BJ (cell line): Measurements from ENCODE around the gene SYTL5. TPM values are rescaled to one million over a fixed set of nuclear protein-coding genes. Genes with fewer than 3 reads are reported as not detected.

ENCODE experiments used
- CTCF ChIA-PET: fragments of 350-600 bp; formaldehyde crosslinking; extraction: SDS; loops from one replicate; lab custom pipeline; 2021; ENCODE audit warnings: antibody characterized with exemption, inconsistent platforms; lab: Yijun Ruan, JAX
- POLR2A ChIA-PET: fragments of 300-600 bp; sonication (Branson Sonifier 250); formaldehyde crosslinking; extraction: SDS; loops from one replicate; lab custom pipeline; 2021; ENCODE audit warnings: antibody characterized with exemption; lab: Charles Lee
- DNase-seq: peaks from one replicate; pipeline ENCODE4 v3.0.0-alpha.2; 2011; ENCODE audit warnings: low read depth
- H3K27me3 ChIP-seq: 2 replicates; pipeline ENCODE4 v1.6.0; 2011; ENCODE audit warnings: low read length; ENCODE audit not compliant: control insufficient read depth, insufficient read depth
- H3K36me3 ChIP-seq: 2 replicates; pipeline ENCODE4 v1.5.1; 2011; ENCODE audit warnings: low read length; ENCODE audit not compliant: control insufficient read depth, insufficient read depth
- H3K4me3 ChIP-seq: 2 replicates; pipeline ENCODE4 v1.5.1; 2011; ENCODE audit warnings: low read depth, mild to moderate bottlenecking, control low read depth, low read length
- polyA plus RNA-seq: library from polyadenylated mRNA; depleted of rRNA; stranded (reverse); fragments of >200 nt; gene quantifications from 2 replicates; pipeline ENCODE4 v1.2.3, GENCODE V29; 2011
- TF ChIP-seq, protein P1 (sequence below): IDR thresholded peaks from 2 replicates; pipeline ENCODE4 v1.5.1; 2011; ENCODE audit warnings: low read depth, mild to moderate bottlenecking, control low read depth, inconsistent platforms, low read length, moderate library complexity; ENCODE audit not compliant: insufficient read depth

Gene SYTL5
- polyA plus RNA-seq, 1 experiment: 0.48 TPM

DNA sequence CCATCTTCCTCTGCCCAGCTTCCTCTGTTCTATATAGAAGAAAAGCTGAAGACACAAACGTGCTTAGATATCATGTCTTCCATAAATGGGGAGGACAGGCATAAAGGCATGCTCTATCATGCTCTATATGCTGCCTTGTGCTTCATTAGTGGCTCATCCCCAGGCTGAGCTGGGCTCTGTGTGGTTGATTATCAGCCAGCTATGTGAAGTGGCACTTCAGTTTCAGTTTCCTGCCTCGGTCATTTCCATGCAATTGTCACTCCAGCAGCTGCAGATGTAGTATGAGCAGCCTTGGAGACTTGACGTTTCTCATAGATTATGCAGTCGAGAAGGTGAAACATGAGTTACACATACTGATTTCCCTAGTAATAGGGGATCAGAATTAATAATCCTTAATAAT is 106.2 kb downstream of the SYTL5 start:
- TF ChIP-seq, protein P1, sequence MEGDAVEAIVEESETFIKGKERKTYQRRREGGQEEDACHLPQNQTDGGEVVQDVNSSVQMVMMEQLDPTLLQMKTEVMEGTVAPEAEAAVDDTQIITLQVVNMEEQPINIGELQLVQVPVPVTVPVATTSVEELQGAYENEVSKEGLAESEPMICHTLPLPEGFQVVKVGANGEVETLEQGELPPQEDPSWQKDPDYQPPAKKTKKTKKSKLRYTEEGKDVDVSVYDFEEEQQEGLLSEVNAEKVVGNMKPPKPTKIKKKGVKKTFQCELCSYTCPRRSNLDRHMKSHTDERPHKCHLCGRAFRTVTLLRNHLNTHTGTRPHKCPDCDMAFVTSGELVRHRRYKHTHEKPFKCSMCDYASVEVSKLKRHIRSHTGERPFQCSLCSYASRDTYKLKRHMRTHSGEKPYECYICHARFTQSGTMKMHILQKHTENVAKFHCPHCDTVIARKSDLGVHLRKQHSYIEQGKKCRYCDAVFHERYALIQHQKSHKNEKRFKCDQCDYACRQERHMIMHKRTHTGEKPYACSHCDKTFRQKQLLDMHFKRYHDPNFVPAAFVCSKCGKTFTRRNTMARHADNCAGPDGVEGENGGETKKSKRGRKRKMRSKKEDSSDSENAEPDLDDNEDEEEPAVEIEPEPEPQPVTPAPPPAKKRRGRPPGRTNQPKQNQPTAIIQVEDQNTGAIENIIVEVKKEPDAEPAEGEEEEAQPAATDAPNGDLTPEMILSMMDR: no peak
- Histone ChIP-seq H3K4me3 (no peak overlapping the region), H3K27me3 (no peaks in the 10 kb centered on the region), H3K36me3 (no peaks in the 10 kb centered on the region)
- POLR2A ChIA-PET: no interaction called here
- CTCF ChIA-PET: no interaction called here
- no peak for DNase-seq

DNA sequence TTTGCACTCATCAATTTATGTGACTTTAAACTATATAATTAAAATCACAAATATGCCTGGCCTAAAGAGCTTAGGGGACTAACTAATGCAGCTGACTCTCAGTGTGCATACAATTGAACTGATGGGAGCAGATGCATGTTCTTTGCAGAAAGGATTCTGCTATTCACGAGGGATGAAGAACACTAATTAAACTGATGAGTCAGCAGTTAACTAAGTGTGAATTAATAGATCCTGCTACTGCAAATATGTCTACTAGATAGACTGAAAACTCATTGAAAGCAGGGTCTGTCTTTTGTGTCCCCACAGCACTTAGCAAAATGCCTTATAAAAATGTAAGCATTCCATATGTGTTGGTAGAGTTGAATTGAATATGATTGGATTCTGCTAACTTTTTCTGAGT is 110.4 kb downstream of the SYTL5 start:
- H3K36me3 ChIP-seq: no peaks in the 10 kb centered on the region
- ChIA-PET CTCF (no interaction called here), POLR2A (no interaction called here)
- no peak overlapping the region for H3K4me3 ChIP-seq
- TF ChIP-seq, protein P1: no peak
- no peaks in the 10 kb centered on the region for H3K27me3 ChIP-seq
- no peak for DNase-seq

DNA sequence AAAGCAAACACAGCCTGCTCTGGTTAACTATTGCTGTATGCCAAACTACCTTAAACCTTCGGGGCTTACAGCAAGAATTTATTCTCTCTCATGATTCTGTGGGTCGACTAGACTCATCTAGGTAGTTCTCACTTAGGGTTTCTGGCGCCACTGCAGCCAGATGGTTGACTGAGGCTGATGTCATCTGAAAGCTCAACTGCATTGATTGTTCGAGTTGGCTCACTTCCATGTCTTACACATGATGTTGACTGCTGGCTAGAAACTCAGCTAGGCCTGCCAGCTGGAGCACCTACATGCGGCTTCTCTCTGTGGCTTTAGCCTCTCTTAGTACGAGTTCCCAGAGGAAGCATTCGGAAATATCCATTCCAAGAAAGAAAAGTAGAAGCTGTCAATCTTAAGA is 111.1 kb downstream of the SYTL5 start:
- no peak overlapping the region for H3K4me3 ChIP-seq
- CTCF ChIA-PET: no interaction called here
- TF ChIP-seq, protein P1: no peak
- no peaks in the 10 kb centered on the region for H3K36me3 ChIP-seq
- POLR2A ChIA-PET: no interaction called here
- no peak for DNase-seq
- no peaks in the 10 kb centered on the region for H3K27me3 ChIP-seq

DNA sequence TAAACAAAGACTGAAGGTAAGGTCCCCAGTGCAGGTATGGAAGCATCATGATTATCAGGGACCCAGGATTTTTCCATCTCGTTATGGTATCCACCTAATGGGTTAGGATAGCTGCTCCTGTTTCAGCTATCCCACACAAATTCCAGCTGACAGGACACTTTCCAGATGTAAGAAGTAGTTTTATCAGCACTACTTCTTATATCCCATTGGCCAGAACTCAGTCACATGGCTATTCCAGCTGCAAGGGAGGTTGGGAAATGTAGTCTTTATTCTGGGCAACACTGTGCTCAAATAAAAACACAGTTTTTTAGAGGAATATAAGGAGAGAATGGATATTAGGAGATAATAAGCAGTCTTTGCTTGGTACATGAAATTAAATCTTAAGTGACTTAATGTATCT is 117.6 kb downstream of the SYTL5 start:
- no peaks in the 10 kb centered on the region for H3K27me3 ChIP-seq
- POLR2A ChIA-PET: no interaction called here
- DNase-seq: no peak
- CTCF ChIA-PET: no interaction called here
- H3K4me3 ChIP-seq: no peak overlapping the region
- H3K36me3 ChIP-seq: no peaks in the 10 kb centered on the region
- TF ChIP-seq, protein P1: no peak

DNA sequence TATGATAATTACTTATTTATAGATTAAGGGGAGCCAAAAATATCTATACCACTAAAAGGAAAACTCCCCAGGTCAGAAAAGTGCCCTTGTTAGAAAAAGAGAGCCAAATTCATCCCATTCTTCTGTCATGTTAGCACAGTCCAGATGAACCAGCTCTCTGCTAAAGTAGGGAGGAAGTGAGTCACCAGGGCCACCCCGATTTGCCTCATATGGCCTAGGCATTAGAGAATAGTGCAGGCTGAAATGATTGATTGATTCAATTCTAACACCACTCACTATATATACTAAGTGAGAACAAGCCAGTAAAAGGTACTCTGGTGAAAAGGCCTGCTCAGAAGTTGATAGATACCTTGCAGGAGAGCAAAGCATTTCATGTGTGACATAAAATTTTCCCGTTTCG is 119.8 kb downstream of the SYTL5 start:
- no peak for DNase-seq
- H3K27me3 ChIP-seq: no peaks in the 10 kb centered on the region
- TF ChIP-seq, protein P1: no peak
- no peak overlapping the region for H3K4me3 ChIP-seq
- POLR2A ChIA-PET: no interaction called here
- no peaks in the 10 kb centered on the region for H3K36me3 ChIP-seq
- CTCF ChIA-PET: interaction anchor here (0.6 kb wide), 1 partner anchor 35 kb away, joined by 3 read pairs; no protein-coding TSS in a partner anchor
